Liver (tissue), 3 donors: ENCODE data around the gene BEAN1.

Experiments
- ATF3 ChIP-seq: IDR thresholded peaks from 2 replicates; pipeline ENCODE4 v1.6.1; 2016; ENCODE audit warnings: antibody characterized with exemption
- CTCF ChIP-seq: fragments of 150-350 bp; IDR thresholded peaks from 2 replicates; pipeline ENCODE4 v1.5.1; 2017; ENCODE audit warnings: improper control_type of control experiment, low read depth, low read length; ENCODE audit not compliant: missing input control
- RXRA ChIP-seq, 2 donors: IDR thresholded peaks; 2 replicates each; pipeline ENCODE4 v1.6.1; 2017 to 2018; ENCODE audit warnings: antibody characterized with exemption in 2 of 2, mild to moderate bottlenecking in 1 of 2
- donor health status: healthy.
- donor health status: healthy.

GRCh38 chr16:66493490-66494401 is 66.7 kb downstream of the BEAN1 start:
- TF ChIP-seq ATF3: no peak
- TF ChIP-seq CTCF: no peak
- TF ChIP-seq RXRA (IDR thresholded peaks at IDR 0.05): no peak
